Immature natural killer cell (primary cell): Measurements from ENCODE around the gene ZBTB7A. TPM values are rescaled to one million over a fixed set of nuclear protein-coding genes. Genes with fewer than 3 reads are reported as not detected.
A peak's percentile ranks its signal among the peaks of the same experiment; 100 is the strongest.

Source experiments
- DNase-seq, 3 donors: peaks; one replicate each; pipeline ENCODE4 v3.0.0; 2022; ENCODE audit warnings: mixed read lengths in 1 of 3
- H3K27ac Mint-ChIP-seq, 6 donors: one replicate each; pipeline ENCODE4 v1.8.0; 2020; ENCODE audit warnings: mixed read lengths in 6 of 6, mild to moderate bottlenecking in 5 of 6, inconsistent platforms in 4 of 6, moderate library complexity in 3 of 6
- H3K27me3 Mint-ChIP-seq, 3 donors: one replicate each; pipeline ENCODE4 v1.8.0; 2020 to 2021; ENCODE audit warnings: low read depth in 3 of 3, mild to moderate bottlenecking in 3 of 3, mixed read lengths in 3 of 3, moderate library complexity in 3 of 3, inconsistent platforms in 1 of 3
- H3K36me3 Mint-ChIP-seq, 3 donors: one replicate each; pipeline ENCODE4 v1.8.0; 2020; ENCODE audit warnings: mixed read lengths in 3 of 3, inconsistent platforms in 2 of 3, mild to moderate bottlenecking in 2 of 3
- H3K4me1 Mint-ChIP-seq, 2 donors: one replicate each; pipeline ENCODE4 v1.8.0; 2020; ENCODE audit warnings: inconsistent platforms in 2 of 2, mild to moderate bottlenecking in 2 of 2, mixed read lengths in 2 of 2, moderate library complexity in 1 of 2
- H3K4me3 Mint-ChIP-seq, 5 donors: one replicate each; pipeline ENCODE4 v1.8.0; 2020; ENCODE audit warnings: mild to moderate bottlenecking in 5 of 5, mixed read lengths in 5 of 5, inconsistent platforms in 3 of 5, moderate library complexity in 3 of 5
- H3K9me3 Mint-ChIP-seq, 6 donors: one replicate each; pipeline ENCODE4 v1.8.0; 2020; ENCODE audit warnings: mild to moderate bottlenecking in 6 of 6, mixed read lengths in 6 of 6, inconsistent platforms in 4 of 6, moderate library complexity in 3 of 6
- polyA plus RNA-seq, 3 donors: library from polyadenylated mRNA; unstranded; fragments of 300-500 nt; fragmentation: Illumina TruSeq; gene quantifications; one replicate each; pipeline ENCODE4 v1.2.3, GENCODE V29; 2021

Gene ZBTB7A
- polyA plus RNA-seq, 3 donors from 2014 or later: 10.2 to 62.3 (median 29.0) TPM

DNA sequence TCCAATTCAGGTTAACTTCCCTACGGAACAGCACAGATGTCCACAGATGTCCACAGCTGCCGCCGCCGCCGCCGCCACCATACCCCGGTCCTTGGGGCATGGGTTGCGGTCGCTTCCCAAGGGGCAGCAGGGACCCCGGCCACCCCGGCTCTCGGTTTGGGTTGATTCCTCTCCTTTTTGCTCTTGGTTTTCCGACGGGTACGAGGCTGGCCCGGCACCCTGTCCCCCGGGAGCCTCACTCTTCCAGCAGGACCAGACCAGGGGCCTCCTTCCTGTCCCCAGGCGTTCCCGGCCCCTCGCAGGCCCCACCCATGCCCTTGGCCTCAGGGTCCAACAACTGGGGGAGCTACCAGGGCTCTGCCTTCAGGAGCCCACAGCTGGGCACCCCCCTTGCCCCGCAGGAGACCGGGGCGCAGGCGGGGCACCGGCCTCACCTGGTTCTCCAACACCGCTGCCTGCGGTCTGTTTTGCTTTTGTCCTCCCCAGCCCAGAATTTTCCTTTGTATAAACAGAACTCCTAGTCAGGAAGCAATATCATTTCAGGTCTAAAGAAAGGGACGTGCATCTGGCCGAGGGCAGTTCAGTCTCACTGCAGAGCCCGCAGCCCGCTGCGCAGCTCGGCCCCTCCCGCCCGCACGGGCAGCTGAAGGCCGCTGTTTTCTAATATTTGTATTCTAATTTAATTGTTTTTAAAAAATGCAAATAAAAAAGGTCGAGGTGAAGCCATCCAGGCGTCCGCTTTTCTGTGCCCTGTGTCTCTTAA is 27.9 kb downstream of the ZBTB7A start:
- H3K9me3 Mint-ChIP-seq: no peaks in the 10 kb centered on the region
- peaks cover 0 to 16% (median 0%) of the 10 kb centered on the region in 3 donors for H3K27me3 Mint-ChIP-seq
- H3K4me3 Mint-ChIP-seq: no peak overlapping the region
- DNase-seq: no peak
- no peaks in the 10 kb centered on the region for H3K36me3 Mint-ChIP-seq
- H3K4me1 Mint-ChIP-seq: peaks cover 6 to 7% of the 10 kb centered on the region in 2 donors
- H3K27ac Mint-ChIP-seq: no peak overlapping the region

DNA sequence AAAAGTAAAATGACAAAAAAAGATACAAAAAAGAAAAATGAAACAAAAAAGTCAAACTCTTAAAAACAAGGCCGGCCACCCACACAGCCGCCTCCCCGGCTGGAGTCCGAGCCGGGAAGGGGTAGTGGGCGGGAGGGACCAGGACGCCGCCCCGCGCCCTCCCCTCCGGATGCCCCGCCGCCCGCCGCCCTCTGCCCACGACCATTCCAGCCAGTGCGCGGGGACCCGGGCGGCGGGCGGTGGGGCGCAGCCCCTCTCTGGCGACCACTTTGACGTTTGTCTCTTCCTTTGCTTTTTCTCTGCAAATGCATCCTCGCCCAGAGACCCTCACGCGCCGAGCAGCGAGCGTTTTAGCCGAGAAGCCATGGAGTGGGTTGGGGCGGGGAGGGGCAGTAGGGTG is 28.6 kb downstream of the ZBTB7A start:
- no peaks in the 10 kb centered on the region for H3K9me3 Mint-ChIP-seq
- no peaks in the 10 kb centered on the region for H3K36me3 Mint-ChIP-seq
- peaks cover 0 to 16% (median 0%) of the 10 kb centered on the region in 3 donors for H3K27me3 Mint-ChIP-seq
- H3K4me3 Mint-ChIP-seq: no peak overlapping the region
- DNase-seq: no peak
- H3K27ac Mint-ChIP-seq: no peak overlapping the region
- H3K4me1 Mint-ChIP-seq: peaks cover 6 to 7% of the 10 kb centered on the region in 2 donors

DNA sequence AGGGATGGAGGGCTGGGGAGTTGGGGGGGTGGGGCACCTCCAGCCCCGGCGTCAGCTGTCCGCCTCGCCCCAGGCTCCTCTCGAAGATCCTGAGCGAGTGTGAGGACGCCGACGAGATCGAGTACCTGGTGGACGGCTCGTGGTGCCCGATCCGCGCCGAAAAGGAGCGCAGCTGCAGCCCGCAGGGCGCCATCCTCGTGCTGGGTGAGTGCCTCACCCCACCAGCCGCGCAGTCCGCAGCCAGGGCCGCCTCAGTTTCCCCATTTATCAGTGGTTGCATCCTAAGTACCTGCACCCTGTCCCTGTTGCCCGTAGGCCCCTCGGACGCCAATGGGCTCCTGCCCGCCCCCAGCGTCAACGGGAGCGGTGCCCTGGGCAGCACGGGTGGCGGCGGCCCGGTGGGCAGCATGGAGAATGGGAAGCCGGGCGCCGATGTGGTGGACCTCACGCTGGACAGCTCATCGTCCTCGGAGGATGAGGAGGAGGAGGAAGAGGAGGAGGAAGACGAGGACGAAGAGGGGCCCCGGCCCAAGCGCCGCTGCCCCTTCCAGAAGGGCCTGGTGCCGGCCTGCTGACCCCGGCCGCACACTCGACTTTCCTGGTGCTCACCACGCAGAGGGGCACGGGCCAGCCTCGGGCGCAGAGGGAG is 29.3 kb downstream of the ZBTB7A start:
- peaks cover 0 to 12% (median 0%) of the 10 kb centered on the region in 3 donors for H3K27me3 Mint-ChIP-seq
- peaks cover 4 to 7% of the 10 kb centered on the region in 2 donors for H3K4me1 Mint-ChIP-seq
- no peak overlapping the region for H3K27ac Mint-ChIP-seq
- no peak overlapping the region for H3K4me3 Mint-ChIP-seq
- no peaks in the 10 kb centered on the region for H3K9me3 Mint-ChIP-seq
- no peaks in the 10 kb centered on the region for H3K36me3 Mint-ChIP-seq
- DNase-seq: no peak

DNA sequence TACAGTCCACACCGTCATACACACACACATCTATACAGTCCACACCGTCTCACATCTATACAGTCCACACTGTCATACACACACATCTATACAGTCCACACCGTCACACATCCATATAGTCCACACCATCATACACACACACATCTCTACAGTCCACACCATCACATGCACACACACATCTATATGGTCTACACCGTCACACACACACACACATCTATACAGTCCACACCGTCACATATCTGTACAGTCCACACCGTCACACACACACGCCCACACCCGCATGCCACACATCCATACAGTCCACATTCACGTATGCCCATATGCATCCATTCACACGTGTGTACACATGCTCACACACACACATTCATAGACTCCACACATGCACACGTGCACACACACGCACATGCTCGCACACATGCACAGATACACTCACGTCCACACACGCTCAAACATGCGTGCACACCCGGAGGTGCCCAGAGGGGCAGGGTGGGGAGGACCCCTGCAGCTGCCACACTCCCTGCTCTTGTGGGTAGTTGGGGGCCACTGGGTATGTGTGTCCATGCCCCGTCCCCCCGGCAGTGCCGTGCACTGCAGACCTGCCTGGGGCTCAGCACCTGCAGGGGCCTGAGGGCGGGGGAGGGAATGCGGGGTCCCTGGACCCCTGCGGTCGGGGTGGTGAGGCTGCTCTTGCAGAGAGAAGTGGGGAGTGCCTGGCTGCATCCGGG is 30.0 kb downstream of the ZBTB7A start:
- Mint-ChIP-seq H3K4me3 (no peak overlapping the region), H3K9me3 (no peaks in the 10 kb centered on the region), H3K36me3 (no peaks in the 10 kb centered on the region), H3K27me3 (peaks cover 0 to 11% (median 0%) of the 10 kb centered on the region in 3 donors), H3K27ac (no peak overlapping the region), H3K4me1 (peaks cover 4 to 7% of the 10 kb centered on the region in 2 donors)
- no peak for DNase-seq

DNA sequence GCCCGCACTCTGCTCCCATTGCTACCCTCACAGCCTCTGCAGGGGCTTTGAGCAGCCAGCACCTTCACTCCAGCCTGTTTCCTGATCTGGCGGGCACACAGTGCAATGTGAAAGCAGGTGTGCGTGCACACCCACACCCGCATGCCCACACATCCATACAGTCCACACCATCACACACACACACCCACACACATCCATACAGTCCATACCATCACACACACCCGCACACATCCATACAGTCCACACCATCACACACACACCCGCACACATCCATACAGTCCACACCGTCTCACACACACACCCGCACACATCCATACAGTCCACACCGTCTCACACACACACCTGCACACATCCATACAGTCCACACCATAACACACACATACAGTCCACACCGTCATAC is 31.1 kb downstream of the ZBTB7A start:
- DNase-seq: no peak
- Mint-ChIP-seq H3K4me3 (no peak overlapping the region), H3K9me3 (no peaks in the 10 kb centered on the region), H3K27ac (no peak overlapping the region), H3K27me3 (peaks cover 0 to 11% (median 0%) of the 10 kb centered on the region in 3 donors), H3K4me1 (peaks cover 4 to 7% of the 10 kb centered on the region in 2 donors), H3K36me3 (no peaks in the 10 kb centered on the region)

DNA sequence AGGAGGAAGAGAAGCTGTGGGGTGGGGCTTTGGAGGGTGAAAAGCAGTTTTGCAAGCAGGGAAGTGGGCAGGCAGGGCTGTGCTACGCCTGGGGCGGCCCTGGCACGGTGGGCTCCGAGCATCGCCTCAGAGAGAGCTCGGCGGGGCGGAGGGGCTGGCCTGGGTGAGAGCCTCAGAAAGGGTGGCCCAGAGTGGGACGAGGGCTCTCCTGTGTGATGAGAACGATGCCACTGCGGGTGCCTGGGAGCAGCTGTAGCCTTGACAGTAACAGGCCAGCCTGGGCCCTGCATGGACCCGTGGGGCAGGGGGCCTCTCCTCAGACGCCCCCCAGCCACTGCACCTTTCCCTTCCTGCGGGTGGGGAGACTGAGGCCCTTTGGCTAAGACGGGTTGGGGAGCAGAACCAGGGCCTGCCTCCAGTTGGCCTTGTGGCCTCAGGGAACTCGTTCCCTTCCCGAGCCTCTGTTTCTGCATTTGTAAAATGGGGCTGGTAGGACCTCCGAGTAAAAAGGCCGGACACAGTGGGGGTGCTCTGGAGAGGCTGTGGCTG is 31.6 kb downstream of the ZBTB7A start:
- Mint-ChIP-seq H3K4me3 (no peak overlapping the region), H3K9me3 (no peaks in the 10 kb centered on the region), H3K36me3 (no peaks in the 10 kb centered on the region), H3K4me1 (peaks cover 0 to 3% of the 10 kb centered on the region in 2 donors), H3K27ac (peak overlapping the region in 1 of 6 donors; percentile 30), H3K27me3 (peaks cover 0 to 7% (median 0%) of the 10 kb centered on the region in 3 donors)
- DNase-seq: no peak

DNA sequence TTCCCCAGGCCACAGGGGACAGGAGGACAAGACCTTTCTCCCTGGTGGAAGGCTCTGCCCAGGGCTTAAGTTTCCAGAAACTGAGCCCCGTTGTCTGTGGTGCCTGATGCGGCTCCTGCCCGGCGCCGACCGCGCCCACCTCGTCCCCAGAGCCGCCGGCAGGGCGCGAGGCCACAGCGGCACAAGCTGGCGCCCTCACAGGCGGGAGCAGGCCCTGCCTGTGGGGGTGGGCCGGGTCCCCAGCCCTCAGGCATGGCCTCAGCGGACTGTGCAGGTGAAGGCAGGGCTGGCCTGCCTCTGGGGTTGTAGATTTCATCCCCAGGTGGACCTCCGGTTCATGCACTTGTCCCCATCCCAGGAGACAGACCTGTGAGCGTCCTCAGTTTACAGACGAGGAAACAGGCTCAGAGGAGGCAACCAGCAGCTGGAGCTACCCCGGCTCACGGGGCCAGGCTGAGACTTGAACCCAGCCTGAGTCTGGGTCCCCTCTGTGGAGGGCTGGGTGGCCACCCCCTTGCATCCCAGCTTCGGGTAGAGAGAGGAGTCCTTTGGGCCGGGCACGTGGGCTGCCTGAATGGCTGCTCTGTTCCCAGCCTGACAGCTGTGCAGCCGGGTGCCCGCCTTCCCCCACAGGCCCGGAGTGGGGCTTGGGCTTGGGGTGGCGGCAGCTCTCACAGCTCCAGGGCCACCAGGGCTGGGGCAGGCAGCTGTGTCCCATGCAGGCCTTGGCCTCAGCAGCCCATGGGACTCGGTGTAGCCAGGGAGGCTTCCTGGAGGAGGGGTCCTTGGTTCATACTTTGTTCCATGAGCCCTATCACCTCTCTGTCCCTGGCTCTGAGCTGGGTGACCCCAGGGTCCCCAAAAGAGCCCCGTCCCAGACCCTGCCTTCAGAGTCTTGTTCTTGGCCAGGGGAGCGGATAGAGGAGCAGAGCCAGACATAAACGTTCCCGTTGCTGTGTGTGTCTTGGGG is 32.4 kb downstream of the ZBTB7A start:
- Mint-ChIP-seq H3K9me3 (no peaks in the 10 kb centered on the region), H3K36me3 (no peaks in the 10 kb centered on the region), H3K27me3 (peaks cover 0 to 2% (median 0%) of the 10 kb centered on the region in 3 donors), H3K4me1 (no peaks in the 10 kb centered on the region), H3K27ac (peak overlapping the region in 1 of 6 donors; percentile 30), H3K4me3 (no peak overlapping the region)
- DNase-seq: no peak

DNA sequence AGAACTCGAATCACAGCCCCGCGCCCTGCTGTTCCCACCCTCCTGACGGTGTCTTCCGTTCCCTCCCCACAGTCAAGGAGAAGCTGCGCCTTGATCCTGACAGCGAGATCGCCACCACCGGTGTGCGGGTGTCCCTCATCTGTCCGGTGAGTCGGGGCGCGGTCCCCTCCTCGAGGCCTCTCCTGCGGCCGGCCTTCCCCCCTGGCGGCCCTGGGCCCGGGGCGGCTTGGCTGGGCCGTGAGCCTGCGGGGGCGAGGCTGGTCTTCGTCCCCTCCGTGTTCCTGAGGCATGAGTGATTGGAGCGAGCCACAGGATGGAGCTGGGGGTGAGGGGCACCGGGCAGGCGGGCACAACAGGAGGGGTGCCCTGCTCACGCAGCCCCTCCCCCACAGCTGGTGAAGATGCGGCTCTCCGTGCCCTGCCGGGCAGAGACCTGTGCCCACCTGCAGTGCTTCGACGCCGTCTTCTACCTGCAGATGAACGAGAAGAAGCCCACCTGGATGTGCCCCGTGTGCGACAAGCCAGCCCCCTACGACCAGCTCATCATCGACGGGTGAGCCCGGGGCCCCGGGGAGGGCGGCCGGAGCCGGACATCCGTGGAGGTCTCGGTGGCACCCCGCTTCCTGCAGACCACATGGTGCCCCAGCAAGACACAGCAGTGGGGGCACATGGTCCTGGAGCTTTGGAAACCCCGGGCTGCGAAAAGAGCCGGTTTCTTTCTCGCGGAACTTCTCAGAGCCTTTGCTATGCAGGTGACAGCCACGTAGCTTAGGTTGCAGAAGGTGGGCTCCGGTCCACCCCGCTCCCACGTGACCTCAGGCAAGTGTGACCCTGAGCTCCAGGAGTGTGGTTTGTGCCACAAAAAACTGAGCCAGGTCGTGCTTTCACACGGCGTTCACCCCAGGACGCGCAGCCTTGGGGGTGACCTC is 33.4 kb downstream of the ZBTB7A start:
- Mint-ChIP-seq H3K9me3 (no peaks in the 10 kb centered on the region), H3K4me3 (no peak overlapping the region)

DNA sequence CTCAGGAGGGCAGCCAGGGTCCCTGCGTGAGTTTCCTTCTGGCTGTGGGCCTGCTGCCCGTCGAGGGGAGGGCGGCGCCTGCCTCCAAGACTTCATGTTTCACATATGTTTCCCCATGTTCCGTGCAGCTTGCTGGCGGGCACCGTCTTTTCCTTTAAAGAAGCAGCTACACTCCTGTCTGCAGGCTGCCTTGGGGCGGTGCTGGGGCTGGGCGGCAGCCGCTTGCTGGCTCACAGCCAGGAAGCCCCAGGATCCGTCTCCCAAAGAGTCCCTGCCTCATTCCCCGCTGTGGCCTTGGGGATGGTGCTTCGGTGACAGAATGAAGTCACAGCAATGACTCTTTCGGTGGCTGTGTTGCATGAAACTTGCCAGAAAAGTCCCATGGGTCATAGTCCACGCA is 34.3 kb downstream of the ZBTB7A start:
- no peak for DNase-seq
- Mint-ChIP-seq H3K4me1 (no peaks in the 10 kb centered on the region), H3K27ac (no peak overlapping the region), H3K4me3 (no peak overlapping the region), H3K9me3 (no peaks in the 10 kb centered on the region), H3K36me3 (no peaks in the 10 kb centered on the region), H3K27me3 (peaks cover 0 to 4% (median 0%) of the 10 kb centered on the region in 3 donors)

More for the DNA sequence above, 33.4 kb downstream of the ZBTB7A start:
- no peaks in the 10 kb centered on the region for H3K4me1 Mint-ChIP-seq
- H3K36me3 Mint-ChIP-seq: no peaks in the 10 kb centered on the region
- no peak for DNase-seq
- peaks cover 0 to 6% (median 0%) of the 10 kb centered on the region in 3 donors for H3K27me3 Mint-ChIP-seq
- H3K27ac Mint-ChIP-seq: no peak overlapping the region

DNA sequence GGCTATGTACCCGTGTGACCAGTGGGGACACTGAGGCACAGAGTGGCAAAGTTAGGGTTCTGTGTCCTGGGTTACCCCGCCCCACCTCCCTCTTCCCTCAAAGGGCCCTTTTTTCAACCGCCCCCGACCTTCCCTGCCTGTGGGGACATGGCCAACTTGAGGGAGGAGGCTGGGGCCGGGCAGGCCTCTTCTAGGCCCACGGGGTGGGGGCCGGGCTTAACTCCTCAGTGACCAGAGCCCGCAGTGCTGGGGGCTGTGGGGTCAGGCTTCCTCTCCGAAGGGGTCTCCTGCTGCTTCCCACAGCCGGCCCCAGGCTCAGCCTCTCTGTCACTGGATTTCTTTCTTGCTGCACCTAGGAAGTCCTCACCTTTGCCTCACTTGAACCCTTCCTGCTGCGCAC is 35.3 kb downstream of the ZBTB7A start:
- Mint-ChIP-seq H3K4me1 (no peaks in the 10 kb centered on the region), H3K9me3 (no peaks in the 10 kb centered on the region), H3K27me3 (peaks cover 0 to 4% (median 0%) of the 10 kb centered on the region in 3 donors), H3K27ac (no peak overlapping the region), H3K36me3 (no peaks in the 10 kb centered on the region), H3K4me3 (no peak overlapping the region)
- no peak for DNase-seq

DNA sequence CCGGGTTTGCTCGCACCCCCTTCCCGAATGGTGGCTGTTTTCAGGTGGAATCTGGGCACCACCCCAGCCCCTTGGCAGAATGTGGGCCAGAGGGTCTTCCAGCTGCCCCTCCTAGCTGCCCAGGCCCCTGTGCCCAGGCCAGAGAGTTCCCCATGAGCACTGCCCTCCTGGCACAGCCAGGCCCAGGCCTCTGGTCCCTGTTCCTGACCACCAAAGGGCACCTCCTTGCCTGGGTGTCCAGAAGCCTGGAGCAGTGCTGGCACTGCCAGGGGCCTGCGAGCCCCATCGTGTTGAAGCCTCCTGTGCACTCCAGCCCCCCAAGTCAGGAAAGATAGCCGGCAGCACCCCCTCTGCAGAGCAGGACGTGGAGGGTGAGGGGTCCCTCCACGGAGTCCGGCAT is 35.7 kb downstream of the ZBTB7A start:
- no peak for DNase-seq
- peaks cover 0 to 4% (median 0%) of the 10 kb centered on the region in 3 donors for H3K27me3 Mint-ChIP-seq
- H3K4me3 Mint-ChIP-seq: no peak overlapping the region
- no peaks in the 10 kb centered on the region for H3K36me3 Mint-ChIP-seq
- H3K27ac Mint-ChIP-seq: no peak overlapping the region
- H3K9me3 Mint-ChIP-seq: no peaks in the 10 kb centered on the region
- H3K4me1 Mint-ChIP-seq: no peaks in the 10 kb centered on the region

DNA sequence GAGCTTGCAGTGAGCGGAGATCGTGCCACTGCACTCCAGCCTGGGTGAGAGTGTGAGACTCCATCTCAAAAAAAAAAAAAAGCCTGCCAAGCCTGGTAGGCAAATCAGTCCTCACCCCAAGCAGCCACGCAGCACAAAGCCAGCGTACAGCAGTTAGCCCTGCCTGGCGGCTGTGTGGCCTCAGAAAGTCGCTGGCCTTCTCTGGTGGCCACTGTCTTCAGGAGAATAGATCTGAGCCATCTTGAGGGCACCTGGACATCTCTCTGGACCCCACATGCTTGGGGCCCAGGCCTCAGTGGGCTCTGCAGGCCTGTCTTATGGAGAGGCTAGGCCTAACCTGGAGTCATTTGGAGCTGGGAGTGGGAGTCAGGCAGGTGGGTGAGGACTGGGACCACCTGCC is 36.1 kb downstream of the ZBTB7A start:
- Mint-ChIP-seq H3K4me3 (no peak overlapping the region), H3K36me3 (no peaks in the 10 kb centered on the region), H3K27me3 (peaks cover 0 to 4% (median 0%) of the 10 kb centered on the region in 3 donors), H3K27ac (no peak overlapping the region), H3K4me1 (no peaks in the 10 kb centered on the region), H3K9me3 (no peaks in the 10 kb centered on the region)
- no peak for DNase-seq
